MCF 10A (cell line): ENCODE data around the gene HUS1. TPM values are rescaled to one million over a fixed set of nuclear protein-coding genes. Genes with fewer than 3 reads are reported as not detected.

Experiments used
- BruUV-seq: library from RNA; stranded (reverse); fragments of 400-500 nt; replicated peaks from 2 replicates; lab custom pipeline; 2021; lab: Mats Ljungman, UMichigan
- CTCF ChIA-PET: fragments of 300-600 bp; sonication (Branson Sonifier 250); formaldehyde crosslinking; extraction: SDS; loops from one replicate; lab custom pipeline; 2021; ENCODE audit warnings: antibody characterized with exemption, inconsistent platforms; lab: Yijun Ruan, JAX
- POLR2A ChIA-PET: fragments of 300-600, 350-650 bp; sonication (Branson Sonifier 250); formaldehyde crosslinking; extraction: SDS; loops from one replicate; lab custom pipeline; 2020; ENCODE audit warnings: antibody characterized with exemption, inconsistent platforms; lab: Yijun Ruan, JAX
- DNase-seq: peaks from one replicate; pipeline ENCODE4 v3.0.0-alpha.2; 2018; ENCODE audit not compliant: unreplicated experiment
- H3K27ac Mint-ChIP-seq: one replicate; pipeline ENCODE4 v1.8.0; 2022; ENCODE audit warnings: mild to moderate bottlenecking, low read depth, mixed read lengths; ENCODE audit not compliant: unreplicated experiment
- H3K27me3 Mint-ChIP-seq: one replicate; pipeline ENCODE4 v1.8.0; 2022; ENCODE audit warnings: mixed read lengths; ENCODE audit not compliant: insufficient read depth, unreplicated experiment
- H3K36me3 Mint-ChIP-seq: one replicate; pipeline ENCODE4 v1.8.0; 2022; ENCODE audit warnings: mild to moderate bottlenecking, moderate library complexity, mixed read lengths; ENCODE audit not compliant: insufficient read depth, unreplicated experiment
- H3K4me1 Mint-ChIP-seq: one replicate; pipeline ENCODE4 v1.8.0; 2022; ENCODE audit warnings: mixed read lengths; ENCODE audit not compliant: insufficient read depth, unreplicated experiment
- H3K4me3 Mint-ChIP-seq: one replicate; pipeline ENCODE4 v1.8.0; 2022; ENCODE audit warnings: mild to moderate bottlenecking, moderate library complexity, mixed read lengths; ENCODE audit not compliant: unreplicated experiment
- H3K9me3 Mint-ChIP-seq: one replicate; pipeline ENCODE4 v1.8.0; 2022; ENCODE audit warnings: mixed read lengths; ENCODE audit not compliant: unreplicated experiment
- CTCF ChIP-seq: fragments of 200-600 bp; IDR thresholded peaks from one replicate; pipeline ENCODE4 v1.8.0; 2022; ENCODE audit warnings: antibody characterized with exemption, mild to moderate bottlenecking; ENCODE audit not compliant: unreplicated experiment
- intact Hi-C: fragments of 100-400 bp; cut with micrococcal nuclease; formaldehyde crosslinking; loops from 2 replicates; pipeline ENCODE4 v1.14.1; 2022
- total RNA-seq: library from RNA; stranded (reverse); gene quantifications from 2 replicates; pipeline ENCODE4 v1.2.3, GENCODE V29; 2022

Gene HUS1
- total RNA-seq, 1 experiment from 2014 or later, result 42.8 TPM

GRCh38 chr7:47937065-47937687 is 42.2 kb downstream of the HUS1 start:
- Mint-ChIP-seq H3K9me3 (no peaks in the 10 kb centered on the region), H3K27me3 (no peaks in the 10 kb centered on the region), H3K27ac (no peak overlapping the region), H3K4me1 (peaks cover 10% of the 10 kb centered on the region), H3K36me3 (no peaks in the 10 kb centered on the region), H3K4me3 (no peak overlapping the region)
- ChIA-PET POLR2A (no interaction called here), CTCF (interaction anchor here (0.6 to 2.7 kb wide), 4 partner anchors 8 to 670 kb away, joined by 3 to 15 read pairs (median 3); no protein-coding TSS in a partner anchor)
- no peak for DNase-seq
- intact Hi-C loops, result no loop called here
- TF ChIP-seq CTCF, result no peak
- BruUV-seq, result no TSS peak

GRCh38 chr7:47936323-47936722 is 43.1 kb downstream of the HUS1 start:
- ChIA-PET POLR2A (no interaction called here), CTCF (interaction anchor here (0.6 to 2.7 kb wide), 3 partner anchors 9 to 670 kb away, joined by 3 to 15 read pairs (median 4); no protein-coding TSS in a partner anchor)
- Mint-ChIP-seq H3K9me3 (no peaks in the 10 kb centered on the region), H3K4me3 (no peak overlapping the region), H3K36me3 (no peaks in the 10 kb centered on the region), H3K27ac (no peak overlapping the region), H3K4me1 (peaks cover 2% of the 10 kb centered on the region), H3K27me3 (no peaks in the 10 kb centered on the region)
- intact Hi-C loops, result no loop called here
- no peak for TF ChIP-seq CTCF
- no peak for DNase-seq
- BruUV-seq, result no TSS peak

GRCh38 chr7:47935336-47935735 is 44.1 kb downstream of the HUS1 start:
- TF ChIP-seq CTCF, result no peak
- BruUV-seq, result no TSS peak
- no peaks in the 10 kb centered on the region for H3K36me3 Mint-ChIP-seq
- no peaks in the 10 kb centered on the region for H3K27me3 Mint-ChIP-seq
- no peaks in the 10 kb centered on the region for H3K9me3 Mint-ChIP-seq
- POLR2A ChIA-PET, result no interaction called here
- H3K27ac Mint-ChIP-seq, result no peak overlapping the region
- DNase-seq, result no peak
- CTCF ChIA-PET, result interaction anchor here (0.9 to 2.7 kb wide), 3 partner anchors 10 to 669 kb away, joined by 3 to 15 read pairs (median 4); no protein-coding TSS in a partner anchor
- no peaks in the 10 kb centered on the region for H3K4me1 Mint-ChIP-seq
- H3K4me3 Mint-ChIP-seq, result no peak overlapping the region
- intact Hi-C loops, result no loop called here

- H3K9me3 Mint-ChIP-seq, result no peaks in the 10 kb centered on the region
- no peak overlapping the region for H3K4me3 Mint-ChIP-seq
- ChIA-PET POLR2A (no interaction called here), CTCF (interaction anchor here (0.6 to 2.7 kb wide), 5 partner anchors 10 to 669 kb away, joined by 3 to 15 read pairs (median 3); no protein-coding TSS in a partner anchor)
- no peak overlapping the region for H3K27ac Mint-ChIP-seq
- no TSS peak for BruUV-seq
- no peak for DNase-seq
- H3K27me3 Mint-ChIP-seq, result no peaks in the 10 kb centered on the region
- intact Hi-C loops, result no loop called here
- H3K36me3 Mint-ChIP-seq, result no peaks in the 10 kb centered on the region
- H3K4me1 Mint-ChIP-seq, result no peaks in the 10 kb centered on the region
- TF ChIP-seq CTCF, result no peak
Observed at GRCh38 chr7:47934831-47935230, 44.6 kb downstream of the HUS1 start.
